H7 (cell line): ENCODE data around the gene UMAD1. TPM values are rescaled to one million over a fixed set of nuclear protein-coding genes. Genes with fewer than 3 reads are reported as not detected.

Experiments
- DNase-seq: peaks from one replicate; pipeline ENCODE4 v3.0.0; 2012
- H3K27me3 ChIP-seq: 2 replicates; pipeline ENCODE4 v1.6.0; 2011; ENCODE audit warnings: mild to moderate bottlenecking, low read length; ENCODE audit not compliant: control insufficient read depth, insufficient read depth
- H3K36me3 ChIP-seq: replicated peaks from 2 replicates; pipeline ENCODE4 v1.5.1; 2011; ENCODE audit warnings: low read length; ENCODE audit not compliant: control insufficient read depth, insufficient read depth
- H3K4me3 ChIP-seq: 2 replicates; pipeline ENCODE4 v1.5.1; 2011; ENCODE audit warnings: low read depth, mild to moderate bottlenecking, control low read depth, low read length, moderate library complexity; ENCODE audit not compliant: insufficient read depth
- total RNA-seq: library from RNA; depleted of rRNA; stranded (reverse); fragments of >200 nt; shearing (Covaris generic); gene quantifications from 2 replicates; pipeline ENCODE4 v1.2.3, GENCODE V29; 2014

The UMAD1 gene
- total RNA-seq, 1 experiment from 2014 or later = 13.4 TPM

DNA sequence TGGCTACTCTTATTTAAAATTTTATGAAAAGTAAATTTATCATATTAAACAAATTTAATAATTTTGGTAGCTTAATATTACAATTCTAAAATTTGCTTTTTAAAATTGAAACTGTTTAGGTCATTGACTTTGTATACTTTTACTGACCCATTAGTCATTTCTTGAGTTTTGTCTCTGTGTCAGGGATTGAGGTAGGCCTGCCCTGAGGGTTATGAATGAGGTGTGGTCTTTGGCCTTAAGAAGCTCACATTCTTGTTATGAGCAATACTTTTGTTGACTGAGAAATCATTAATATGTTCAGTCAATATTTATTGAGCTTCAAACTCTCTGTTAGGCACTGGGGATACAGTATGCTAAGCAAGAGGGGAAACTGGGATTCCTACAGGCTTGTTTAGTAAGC, 124.9 kb downstream of the UMAD1 start:
- Histone ChIP-seq H3K27me3 (no peaks in the 10 kb centered on the region), H3K4me3 (no peak overlapping the region), H3K36me3 (no peaks in the 10 kb centered on the region)
- DNase-seq = no peak

DNA sequence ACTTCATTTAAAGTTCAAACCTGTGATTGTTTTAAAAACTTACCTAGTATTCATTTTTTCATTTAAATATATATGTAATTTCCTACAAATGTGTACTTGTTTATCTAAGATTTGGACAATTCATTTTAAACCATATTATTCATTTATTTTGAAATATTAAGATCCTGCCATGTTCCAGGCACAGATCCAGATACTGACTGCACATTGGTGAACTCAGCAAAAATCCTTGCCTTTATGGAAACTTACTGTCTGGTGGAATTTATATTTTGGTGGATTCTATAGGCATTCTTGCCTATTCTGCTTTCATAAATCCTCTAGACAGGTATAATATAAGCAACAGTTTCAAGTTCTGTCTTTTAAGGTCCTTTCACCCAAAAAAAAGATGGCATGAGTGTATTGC, 126.1 kb downstream of the UMAD1 start:
- DNase-seq = no peak
- Histone ChIP-seq H3K36me3 (no peaks in the 10 kb centered on the region), H3K4me3 (no peak overlapping the region)

DNA sequence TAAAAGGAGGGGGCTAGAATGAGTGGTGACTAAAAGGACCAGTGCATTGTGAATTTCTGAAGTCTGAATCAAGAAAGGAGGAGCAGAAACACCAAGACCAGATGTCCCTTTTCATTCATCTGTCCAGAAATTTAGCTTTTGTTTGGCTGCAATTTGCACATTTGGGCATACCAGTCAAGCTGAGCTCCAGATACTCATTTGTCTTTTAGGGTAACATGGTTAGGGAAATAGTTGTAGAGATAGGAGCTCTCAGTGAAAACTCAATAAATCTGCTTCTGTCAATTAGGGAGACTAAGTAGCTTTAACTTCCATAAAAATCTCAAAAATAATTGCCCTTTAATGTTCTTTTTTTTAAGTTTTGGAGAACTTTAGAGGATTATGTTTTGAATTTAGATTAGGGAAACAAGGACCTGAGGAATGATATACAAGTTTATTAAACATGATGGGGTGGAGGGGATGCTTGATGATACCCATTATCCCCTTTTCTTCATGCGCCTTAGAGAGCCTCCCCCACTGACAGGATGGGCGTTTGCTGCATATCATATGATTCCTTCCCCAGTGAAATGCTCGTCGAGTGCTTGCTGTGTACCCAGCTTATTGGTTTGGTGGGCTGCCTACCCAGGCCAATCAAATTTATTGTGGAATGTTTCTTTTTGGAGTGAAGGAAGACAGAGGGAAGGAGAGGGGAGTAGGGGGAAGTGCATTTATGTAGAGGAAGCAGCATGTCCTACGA, 128.6 kb downstream of the UMAD1 start:
- no peak overlapping the region for H3K4me3 ChIP-seq
- no peak for DNase-seq
- no peaks in the 10 kb centered on the region for H3K27me3 ChIP-seq
- no peaks in the 10 kb centered on the region for H3K36me3 ChIP-seq

More for the DNA sequence above, 126.1 kb downstream of the UMAD1 start:
- H3K27me3 ChIP-seq = no peaks in the 10 kb centered on the region

DNA sequence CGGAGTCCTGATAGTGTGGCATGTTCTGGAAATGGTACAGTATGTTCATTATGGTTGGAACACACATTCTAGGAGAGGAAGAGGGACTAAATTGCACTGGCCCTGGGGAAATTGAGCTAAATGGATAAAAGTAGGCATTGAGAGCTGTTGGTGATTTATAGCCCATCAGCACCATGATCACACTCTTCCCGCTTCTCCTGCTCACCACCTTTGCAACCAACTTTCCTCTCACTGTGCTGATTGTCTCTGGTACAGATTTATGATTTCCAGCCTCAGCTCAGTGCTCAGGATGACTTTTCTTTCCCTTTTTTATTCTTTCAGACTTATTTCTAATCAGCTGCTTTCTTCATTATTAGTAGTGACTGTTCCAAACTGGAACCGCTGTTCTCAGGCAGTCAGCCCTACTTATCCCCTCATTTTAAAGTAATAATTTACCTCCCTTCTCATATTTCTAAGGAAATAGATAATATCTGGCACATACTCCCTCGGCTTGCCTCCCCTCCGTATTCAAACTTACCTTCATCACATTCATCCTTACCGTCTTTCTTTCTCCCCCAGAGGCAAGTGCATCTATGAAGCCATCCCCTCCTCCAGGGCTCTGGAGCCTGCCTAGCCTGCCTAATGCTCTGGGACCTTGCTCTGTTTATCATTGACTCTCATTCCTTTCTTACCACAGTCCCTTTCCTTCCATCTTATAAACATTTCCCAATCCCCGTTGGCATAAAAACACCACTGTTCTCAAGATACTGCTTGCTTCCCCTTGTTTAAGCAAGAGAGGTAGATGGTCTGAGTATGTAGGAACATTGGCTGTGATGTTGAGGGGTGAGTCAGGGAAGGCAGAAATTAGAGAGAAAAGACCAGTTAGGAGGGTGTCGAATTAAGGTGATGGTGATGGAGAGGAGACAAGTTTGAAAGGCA, 129.4 kb downstream of the UMAD1 start:
- no peak for DNase-seq
- Histone ChIP-seq H3K4me3 (no peak overlapping the region), H3K36me3 (no peaks in the 10 kb centered on the region), H3K27me3 (no peaks in the 10 kb centered on the region)

DNA sequence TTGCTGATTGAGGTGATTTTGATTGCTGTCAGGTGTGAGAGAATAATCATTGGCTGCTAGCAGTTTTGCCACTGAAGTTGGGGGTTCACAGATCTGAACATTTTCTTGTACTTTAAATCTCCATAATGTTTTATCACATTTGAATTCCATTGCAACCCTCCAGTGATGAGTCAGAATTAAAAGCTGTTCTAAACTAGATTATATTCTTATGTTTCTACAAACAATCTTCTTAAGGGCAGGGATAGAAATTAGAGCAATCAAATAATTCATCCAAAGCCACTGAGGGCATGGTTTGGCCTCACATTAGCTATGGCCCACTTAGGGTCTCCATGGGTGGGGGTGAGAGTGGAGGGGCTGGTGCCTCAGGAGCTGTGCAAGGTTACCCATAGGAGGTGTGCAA, 130.9 kb downstream of the UMAD1 start:
- Histone ChIP-seq H3K27me3 (no peaks in the 10 kb centered on the region), H3K4me3 (no peak overlapping the region), H3K36me3 (no peaks in the 10 kb centered on the region)
- no peak for DNase-seq

DNA sequence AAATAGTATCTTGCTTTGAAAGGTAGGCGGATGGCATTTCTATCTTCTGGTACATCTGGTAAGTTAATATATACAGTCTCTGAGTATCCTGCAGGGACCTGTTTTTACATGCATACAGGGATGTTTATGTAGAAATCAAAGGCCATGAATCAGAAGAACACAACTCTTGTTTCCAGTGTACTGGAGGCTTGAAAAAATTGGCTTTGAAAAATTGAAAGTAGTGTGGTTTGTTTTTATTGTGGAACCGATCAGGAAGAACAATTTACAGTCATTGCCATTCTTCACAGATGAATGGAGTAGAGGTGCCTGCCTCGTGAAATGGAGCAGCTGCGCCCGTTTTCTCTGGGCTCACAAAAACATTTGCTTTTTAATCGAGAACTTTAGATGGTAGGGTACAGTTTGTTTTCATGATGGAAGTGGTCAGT, 131.9 kb downstream of the UMAD1 start:
- no peak for DNase-seq

DNA sequence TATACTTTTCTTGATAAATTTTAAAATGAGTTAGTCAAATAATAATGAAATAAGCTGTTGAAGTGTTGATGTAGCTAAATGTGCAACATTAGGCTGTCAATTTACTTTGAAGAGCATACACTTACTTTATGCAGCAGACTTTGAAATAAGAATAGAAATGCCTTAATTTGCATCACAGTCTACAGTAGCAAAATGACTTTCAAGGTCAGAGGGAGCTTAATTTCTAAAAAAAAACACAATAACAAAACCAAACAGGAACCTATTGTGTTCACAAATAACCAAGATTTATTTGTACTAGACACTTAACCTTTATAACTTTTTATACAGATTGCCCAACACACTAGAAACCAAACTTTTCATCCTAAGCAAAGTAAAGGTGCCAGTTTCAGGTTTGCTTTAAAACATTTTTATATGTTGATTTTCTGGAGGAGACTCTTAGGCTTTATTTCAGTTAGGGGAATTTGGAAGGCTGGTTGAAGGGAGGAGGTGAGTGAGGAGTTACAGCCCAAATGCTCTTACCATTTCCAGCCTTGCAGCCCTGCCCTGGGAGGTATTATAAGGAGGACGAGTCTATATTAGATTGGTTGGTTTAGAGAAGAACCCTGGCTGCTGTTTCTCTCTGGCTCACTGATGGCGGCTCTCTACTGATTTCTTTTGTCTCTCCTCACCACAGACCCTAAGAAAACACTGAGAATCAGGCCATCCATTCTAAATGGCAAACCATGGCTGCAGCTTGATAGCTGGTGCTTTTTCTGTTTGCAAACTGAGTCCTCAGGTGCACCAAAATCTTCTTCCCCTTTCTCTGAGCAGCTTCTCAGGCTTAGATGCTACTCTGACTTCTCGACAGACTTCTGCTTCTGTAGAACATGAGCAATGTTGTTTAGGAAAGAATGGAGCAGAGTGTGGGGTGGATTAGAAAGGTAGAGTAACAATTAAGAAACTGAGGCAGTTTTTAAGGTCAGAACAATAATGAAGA, 133.1 kb downstream of the UMAD1 start:
- DNase-seq = no peak
- Histone ChIP-seq H3K4me3 (no peak overlapping the region), H3K36me3 (no peaks in the 10 kb centered on the region), H3K27me3 (no peaks in the 10 kb centered on the region)

More for the DNA sequence above, 131.9 kb downstream of the UMAD1 start:
- no peaks in the 10 kb centered on the region for H3K27me3 ChIP-seq
- no peak overlapping the region for H3K4me3 ChIP-seq
- H3K36me3 ChIP-seq = no peaks in the 10 kb centered on the region

DNA sequence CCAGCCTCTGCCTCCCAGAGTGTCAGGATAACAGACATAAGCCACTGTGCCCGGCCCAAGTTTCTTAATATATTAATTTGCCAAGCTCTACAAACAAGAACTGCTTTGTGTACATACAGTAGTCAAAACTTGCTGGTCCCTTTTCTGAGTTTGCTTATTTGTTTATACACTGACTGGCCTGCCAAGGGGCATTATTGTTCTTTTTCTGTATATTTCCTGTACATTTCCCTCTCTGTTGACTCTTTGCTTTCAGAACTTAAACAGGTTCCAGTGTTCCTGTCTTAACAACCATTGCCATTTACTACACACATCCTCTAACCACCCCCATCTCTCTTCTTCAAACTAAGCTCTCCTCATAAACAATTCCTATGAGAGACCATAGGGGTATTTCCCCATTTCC, 139.3 kb downstream of the UMAD1 start:
- Histone ChIP-seq H3K36me3 (no peaks in the 10 kb centered on the region), H3K27me3 (no peaks in the 10 kb centered on the region), H3K4me3 (no peak overlapping the region)
- DNase-seq = no peak

DNA sequence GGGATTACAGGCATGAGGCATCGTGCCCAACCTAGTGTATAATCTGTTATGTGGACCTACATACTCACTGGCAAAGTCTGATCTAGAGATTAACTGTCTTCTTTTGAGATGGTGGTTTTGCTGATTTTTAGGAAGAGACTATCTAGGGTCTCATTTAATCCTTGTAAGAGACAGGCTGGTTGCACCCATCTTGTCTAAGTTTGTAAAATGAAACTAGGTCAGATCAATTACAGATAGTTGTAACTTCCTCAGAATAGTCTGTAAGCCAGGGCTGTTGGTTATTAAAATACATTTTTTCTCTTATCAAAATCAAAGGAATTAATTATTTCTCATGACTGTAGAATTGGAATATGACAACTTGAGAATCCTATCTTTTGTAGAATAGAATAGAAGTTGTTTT, 142.4 kb downstream of the UMAD1 start:
- H3K4me3 ChIP-seq = no peak overlapping the region
- H3K27me3 ChIP-seq = no peaks in the 10 kb centered on the region
- H3K36me3 ChIP-seq = no peaks in the 10 kb centered on the region
- DNase-seq = no peak

DNA sequence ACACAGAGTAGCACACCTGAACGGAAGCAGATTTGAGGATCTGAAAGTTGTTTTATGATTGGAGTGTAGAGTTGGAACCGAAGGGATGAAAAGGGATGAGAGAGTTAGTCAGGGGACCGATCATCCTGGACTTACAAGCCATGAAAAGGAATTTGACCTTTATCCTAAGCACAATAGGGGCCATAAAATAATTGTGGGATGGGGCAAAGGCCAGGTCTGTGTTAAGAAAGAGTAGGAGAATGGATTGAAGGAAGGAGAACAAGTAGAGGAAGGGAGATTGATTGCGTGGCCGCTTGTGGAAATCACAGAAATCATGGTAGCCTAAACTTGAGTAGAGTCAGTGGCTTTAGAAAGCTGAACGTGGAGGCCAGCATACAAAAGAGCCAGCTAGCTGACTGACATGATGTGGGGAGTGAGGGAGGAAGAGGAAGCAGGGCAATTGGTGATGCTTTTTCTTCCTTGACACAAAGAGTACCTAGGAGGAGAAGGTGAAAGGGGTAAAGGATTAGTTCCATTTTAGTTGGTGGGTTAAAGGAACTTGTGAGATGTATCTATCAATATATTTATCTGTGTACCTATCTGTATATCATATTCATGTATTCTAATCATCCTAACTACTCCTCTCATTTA, 144.9 kb downstream of the UMAD1 start:
- Histone ChIP-seq H3K36me3 (no peaks in the 10 kb centered on the region), H3K4me3 (no peak overlapping the region), H3K27me3 (no peaks in the 10 kb centered on the region)
- no peak for DNase-seq

DNA sequence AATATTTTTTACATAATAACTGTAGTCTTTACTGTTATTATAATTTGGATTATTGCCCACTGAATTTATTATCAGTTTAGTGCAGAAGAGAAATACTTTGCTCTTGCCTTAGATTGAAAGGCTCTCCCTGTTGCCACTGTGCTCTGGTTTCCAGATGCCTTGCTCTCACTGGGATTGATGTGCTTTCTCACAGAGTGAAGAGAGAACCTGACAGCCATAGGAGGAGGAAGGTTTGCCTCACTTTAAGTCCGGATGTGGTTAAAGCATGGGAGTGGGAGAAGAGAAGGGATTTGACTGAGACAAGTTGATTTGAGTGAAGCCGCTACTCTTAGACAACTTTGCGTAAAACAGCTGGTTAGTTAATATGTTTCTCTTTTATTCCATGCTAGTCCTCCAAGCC, 146.0 kb downstream of the UMAD1 start:
- no peak for DNase-seq
- no peaks in the 10 kb centered on the region for H3K27me3 ChIP-seq
- H3K36me3 ChIP-seq = no peaks in the 10 kb centered on the region
- no peak overlapping the region for H3K4me3 ChIP-seq

DNA sequence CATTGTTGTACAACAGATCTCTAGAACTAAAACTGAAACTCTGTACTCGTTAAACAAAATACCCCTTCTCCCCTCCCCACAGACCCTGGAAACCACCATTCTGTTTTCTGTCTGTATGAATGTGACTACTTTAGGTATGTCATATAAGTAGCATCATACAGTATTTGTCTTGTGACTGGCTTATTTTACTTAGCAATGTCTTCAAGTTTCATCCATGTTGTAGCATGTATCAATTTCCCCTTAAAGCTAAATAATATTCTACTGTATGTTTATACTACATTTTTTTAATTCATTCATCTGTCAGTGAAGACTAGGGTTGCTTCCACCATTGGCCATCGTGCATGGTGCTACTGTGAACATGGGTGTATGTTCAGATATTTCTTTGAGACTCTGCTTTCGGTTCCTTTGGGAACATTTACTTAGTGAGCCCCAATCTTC, 149.0 kb downstream of the UMAD1 start:
- no peak for DNase-seq
- Histone ChIP-seq H3K4me3 (no peak overlapping the region), H3K36me3 (no peaks in the 10 kb centered on the region), H3K27me3 (no peaks in the 10 kb centered on the region)

DNA sequence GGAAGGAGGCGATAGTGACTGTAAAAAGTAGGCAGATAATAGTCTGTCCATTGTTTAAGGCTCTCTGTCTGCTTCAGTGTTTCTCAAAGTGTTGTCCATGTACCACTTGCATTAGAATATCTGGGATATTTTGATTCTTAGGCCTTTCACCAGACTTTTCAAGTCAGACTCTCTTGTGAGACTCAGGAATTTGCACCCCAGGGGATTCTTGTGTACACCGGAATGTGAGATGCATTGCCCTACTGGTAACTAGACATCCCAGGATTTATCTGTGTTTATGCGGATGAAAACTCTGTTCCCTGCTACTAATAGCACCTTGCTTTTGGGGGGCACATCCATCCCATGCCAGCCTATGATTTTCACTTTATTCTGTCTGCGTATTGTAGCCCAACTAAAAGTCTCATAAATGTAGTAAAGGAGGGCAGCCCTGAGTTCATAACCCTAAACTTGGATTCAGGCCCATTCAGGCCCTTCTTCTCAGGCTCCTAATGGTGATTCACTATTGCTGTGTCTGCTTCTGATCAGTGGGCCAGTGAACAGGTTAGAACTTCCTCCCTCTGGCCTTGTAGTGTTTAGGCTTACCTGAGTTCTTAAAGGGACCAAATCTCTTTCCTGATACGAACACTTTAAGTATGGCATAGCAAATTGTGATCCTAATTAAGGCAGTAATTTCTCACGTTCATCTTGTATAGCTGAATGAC, 149.6 kb downstream of the UMAD1 start:
- no peak for DNase-seq
- H3K4me3 ChIP-seq = no peak overlapping the region
- no peaks in the 10 kb centered on the region for H3K27me3 ChIP-seq
- no peaks in the 10 kb centered on the region for H3K36me3 ChIP-seq
